Hematopoietic multipotent progenitor cell treated with erythropoietin and hydrocortisone succinate and interleukin-3 and kit ligand, for 8 days (in vitro differentiated cells): ENCODE results near the gene LRRC56.

Experiments used
- DNase-seq: peaks from one replicate; pipeline ENCODE4 v3.0.0-alpha.2; 2015

The LRRC56 gene, protein sequence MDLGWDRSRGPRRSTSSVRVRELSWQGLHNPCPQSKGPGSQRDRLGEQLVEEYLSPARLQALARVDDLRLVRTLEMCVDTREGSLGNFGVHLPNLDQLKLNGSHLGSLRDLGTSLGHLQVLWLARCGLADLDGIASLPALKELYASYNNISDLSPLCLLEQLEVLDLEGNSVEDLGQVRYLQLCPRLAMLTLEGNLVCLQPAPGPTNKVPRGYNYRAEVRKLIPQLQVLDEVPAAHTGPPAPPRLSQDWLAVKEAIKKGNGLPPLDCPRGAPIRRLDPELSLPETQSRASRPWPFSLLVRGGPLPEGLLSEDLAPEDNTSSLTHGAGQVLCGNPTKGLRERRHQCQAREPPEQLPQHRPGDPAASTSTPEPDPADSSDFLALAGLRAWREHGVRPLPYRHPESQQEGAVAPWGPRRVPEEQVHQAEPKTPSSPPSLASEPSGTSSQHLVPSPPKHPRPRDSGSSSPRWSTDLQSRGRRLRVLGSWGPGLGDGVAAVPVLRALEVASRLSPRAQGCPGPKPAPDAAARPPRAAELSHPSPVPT

DNA sequence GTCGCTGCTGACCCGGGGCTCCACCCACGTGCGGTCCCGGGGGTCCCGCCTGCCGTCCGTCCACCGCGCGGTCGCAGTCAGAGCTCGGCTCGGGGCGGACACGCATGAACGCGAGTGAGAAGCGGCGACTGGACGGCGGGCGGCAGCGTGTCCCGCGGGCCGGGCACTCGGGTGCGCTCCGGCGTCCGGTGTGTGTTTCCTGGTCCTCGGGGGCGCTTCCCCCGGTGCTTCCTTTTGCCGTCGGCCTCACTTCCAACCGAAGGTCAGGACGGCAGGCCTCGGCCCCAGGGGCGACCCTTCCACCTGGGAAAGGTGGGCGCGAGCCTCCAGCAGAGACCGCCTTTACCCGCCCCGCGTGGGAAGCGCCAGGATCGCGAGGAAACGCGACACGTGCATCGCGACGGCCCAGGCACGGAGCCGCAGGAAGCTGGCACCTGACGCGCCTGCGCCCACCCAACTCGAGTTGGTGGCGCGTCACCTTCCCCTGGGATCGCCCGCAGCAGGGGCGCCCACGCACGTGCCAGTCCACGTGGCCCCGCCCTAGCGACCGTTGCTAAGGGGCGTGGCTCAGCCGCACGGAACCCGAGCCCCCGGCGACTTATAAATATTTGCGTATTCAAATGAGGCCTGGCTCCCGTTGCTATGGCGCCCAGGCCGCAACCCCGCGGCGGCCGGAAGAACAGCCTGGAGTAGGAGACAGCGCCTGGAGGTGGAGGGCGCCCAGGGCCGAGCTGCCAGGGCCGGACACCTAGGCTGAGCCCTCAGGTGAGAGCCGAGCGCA lies at the start of gene LRRC56:
Gene LRRC56 (plus strand): TSS at position 687 of the 781 bp plus-strand sequence. CDS start 3,158 bp downstream, outside the sequence.
- peak; percentile 89 for DNase-seq

DNA sequence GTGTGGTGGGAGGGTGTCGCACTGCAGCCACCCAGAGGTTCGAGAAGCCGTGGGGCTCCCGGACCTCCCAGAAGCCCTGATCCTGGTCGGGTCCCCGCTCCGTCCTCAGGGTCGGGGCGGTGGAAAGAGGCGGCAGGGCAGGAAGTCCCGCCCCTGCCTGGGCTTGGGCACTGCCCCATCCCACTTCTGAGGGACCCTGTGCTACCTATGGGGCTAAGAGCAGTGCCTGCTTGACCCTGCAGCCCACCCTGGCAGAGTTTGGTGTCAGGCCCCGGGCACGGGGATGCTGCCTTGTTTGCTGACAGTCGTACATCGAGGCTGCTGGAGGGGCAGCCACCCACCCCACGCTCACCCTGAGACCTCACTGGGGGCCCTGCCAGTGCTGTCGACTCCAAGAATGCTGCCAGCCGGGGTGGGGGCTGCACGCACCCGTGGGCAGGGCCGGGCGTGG lies 49.7 kb upstream of the LRRC56 start:
- DNase-seq = no peak

DNA sequence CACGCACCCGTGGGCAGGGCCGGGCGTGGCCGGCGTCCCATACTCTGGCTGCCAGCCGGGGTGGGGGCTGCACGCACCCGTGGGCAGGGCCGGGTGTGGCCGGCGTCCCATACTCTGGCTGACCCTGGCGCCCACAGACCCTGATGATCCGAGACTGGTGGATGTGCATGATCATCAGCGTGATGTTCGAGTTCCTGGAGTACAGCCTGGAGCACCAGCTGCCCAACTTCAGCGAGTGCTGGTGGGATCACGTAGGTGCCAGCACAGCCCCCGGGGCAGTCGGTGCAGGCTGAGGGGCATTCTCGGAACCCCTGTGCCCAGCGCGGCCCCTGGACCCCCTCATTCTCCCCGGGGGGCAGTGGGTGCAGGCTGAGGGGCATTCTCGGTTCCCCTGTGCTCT lies 49.3 kb upstream of the LRRC56 start:
- no peak for DNase-seq

DNA sequence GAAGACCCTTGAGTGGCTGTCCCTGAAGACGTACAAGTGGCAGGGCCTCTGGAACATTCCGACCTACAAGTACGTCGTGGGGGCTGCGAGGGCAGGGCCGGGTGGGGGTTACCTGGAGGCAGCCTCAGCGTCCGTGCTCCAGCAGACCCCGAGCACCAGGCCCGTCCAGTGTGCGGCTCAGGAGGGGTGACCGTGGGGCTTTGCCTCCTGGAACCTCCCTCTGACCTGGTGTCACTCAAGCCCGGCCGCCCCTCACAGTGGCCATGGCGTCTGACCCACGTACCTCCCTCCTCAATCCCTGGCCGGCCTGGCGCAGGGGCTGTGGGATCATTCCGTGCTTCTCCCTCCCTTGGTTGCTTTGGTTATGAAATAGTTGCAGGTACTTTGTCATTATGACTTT lies 48.7 kb upstream of the LRRC56 start:
- DNase-seq = no peak

DNA sequence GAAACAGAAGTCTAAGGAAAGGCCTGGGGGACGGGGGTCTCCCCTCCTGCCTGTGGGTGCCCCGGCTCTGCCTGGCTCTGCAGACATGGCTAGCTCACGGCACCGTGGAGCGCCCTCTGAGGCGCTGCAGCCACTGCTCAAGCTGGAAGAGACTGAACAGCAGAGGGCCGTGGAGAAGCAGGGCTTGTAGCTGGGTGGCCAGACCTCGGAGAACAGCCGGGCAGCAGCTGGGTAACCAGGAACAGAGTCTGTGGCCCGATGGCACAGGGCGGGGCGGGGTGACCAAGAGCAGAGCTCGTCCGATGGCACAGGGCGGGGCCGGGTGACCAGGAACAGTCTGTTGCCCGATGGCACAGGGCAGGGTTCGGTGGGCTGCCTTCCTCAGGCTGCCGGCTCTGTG lies 48.3 kb upstream of the LRRC56 start:
- DNase-seq = no peak

DNA sequence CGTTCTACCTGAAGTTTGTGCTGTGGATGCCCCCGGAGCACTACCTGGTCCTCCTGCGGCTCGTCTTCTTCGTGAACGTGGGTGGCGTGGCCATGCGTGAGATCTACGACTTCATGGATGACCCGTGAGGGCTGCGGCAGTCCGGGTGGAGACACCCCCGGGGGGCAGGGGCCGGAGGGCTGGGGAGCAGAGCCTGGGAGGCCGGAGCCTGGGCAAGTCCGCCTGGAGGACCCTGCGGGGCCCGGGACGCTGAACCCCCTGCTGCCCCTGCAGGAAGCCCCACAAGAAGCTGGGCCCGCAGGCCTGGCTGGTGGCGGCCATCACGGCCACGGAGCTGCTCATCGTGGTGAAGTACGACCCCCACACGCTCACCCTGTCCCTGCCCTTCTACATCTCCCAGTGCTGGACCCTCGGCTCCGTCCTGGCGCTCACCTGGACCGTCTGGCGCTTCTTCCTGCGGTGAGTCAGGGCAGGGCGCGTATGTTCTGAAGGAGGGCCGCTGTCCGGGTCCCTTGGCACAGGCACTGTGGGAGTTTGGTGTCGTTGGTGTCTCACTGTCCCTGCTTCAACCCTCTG lies 47.6 kb upstream of the LRRC56 start:
- DNase-seq = no peak

DNA sequence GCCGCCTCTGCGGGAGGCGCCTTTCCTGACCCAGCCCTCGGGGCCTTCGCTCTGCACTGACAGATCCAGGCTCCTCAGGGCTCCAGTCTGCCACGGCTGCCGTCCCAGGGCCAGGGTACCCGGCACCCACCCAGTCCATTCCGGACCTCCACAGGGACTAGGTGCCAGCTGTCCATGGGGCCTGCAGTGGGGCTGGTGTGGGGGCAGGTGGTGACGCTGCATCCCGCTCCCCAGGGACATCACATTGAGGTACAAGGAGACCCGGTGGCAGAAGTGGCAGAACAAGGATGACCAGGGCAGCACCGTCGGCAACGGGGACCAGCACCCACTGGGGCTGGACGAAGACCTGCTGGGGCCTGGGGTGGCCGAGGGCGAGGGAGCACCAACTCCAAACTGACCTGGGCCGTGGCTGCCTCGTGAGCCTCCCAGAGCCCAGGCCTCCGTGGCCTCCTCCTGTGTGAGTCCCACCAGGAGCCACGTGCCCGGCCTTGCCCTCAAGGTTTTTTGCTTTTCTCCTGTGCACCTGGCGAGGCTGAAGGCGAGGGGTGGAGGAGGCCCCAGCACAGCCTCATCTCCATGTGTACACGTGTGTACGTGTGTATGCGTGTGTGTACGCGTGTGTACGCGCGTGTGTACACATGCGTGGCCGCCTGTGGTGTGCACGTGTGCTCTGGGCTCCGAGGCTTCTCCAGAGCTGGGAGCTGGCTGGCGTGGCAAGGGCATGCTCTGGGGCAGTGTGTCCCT lies 47.0 kb upstream of the LRRC56 start:
- no peak for DNase-seq

DNA sequence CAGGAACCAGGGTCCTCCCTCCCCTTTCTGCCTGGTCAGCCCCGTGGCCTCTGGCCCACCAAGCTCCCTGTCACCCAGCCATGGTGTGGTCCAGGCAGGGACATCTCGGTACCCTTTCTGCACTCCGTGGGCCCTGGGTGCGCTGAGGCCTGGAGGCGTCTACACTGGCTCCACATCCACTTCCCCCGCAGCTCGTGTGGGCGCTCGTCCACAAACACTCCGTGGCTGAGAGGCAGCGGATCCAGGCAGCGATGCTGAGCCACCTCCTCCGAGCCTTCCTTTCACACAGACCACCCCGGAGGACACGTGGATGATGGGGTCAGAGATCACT lies 46.4 kb upstream of the LRRC56 start:
- DNase-seq = no peak

DNA sequence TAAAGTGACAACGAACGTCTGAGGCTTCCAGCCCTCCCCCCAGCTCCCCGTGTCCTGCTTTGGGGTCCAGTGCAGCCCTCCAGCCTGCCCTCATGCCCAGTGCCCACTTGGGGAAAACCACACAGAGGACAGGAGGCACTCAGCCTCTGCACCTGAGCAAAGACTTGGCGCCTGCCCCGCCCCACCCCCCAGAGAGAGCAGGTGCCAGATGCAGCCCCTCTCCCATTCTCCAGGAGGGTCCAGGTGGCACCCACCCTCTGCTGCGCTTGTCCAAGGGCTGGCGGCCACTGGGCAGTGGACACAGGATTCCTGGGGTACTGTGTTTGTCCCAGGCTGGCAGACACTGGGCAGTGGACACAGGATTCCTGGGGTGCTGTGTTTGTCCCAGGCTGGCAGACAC lies 46.0 kb upstream of the LRRC56 start:
- DNase-seq = no peak

DNA sequence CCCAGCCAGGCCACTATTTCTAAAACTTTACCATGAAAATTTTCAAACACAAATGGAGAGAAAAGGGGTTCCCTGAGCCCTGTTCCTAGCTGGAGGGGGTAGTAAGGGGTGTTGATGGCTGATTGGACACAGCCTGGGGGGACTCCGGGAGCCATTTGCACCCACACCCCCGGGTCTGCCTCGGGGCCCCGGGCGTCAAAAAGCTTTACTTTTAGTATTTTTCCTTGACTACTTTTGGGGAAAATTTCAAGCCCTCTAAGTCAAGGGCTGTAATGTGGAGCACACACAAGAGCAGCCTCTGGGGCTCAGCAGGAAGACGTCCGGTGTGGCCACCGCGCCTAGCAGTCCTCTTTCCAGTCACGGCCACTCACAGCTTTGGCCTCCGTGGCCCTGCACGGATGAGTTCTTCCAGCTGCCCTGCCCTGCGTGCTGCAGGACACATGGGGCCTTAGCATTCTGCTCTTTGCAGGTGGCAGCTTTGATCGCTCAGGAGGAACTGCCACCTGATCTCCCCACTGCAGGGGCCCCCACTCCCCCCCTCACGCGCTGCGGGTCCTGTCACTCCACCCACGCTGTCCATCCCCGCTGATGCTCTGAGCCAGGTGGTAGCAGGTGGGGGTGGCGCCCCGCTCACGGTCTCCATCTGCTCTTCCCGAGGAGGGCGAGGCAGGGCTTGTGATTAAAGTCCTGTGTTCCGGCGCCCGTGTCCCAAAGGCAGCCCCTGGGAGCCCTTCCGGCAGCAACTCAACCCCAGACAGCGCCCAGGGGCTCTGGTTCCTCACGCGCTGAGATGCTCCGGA lies 44.7 kb upstream of the LRRC56 start:
- DNase-seq = no peak

DNA sequence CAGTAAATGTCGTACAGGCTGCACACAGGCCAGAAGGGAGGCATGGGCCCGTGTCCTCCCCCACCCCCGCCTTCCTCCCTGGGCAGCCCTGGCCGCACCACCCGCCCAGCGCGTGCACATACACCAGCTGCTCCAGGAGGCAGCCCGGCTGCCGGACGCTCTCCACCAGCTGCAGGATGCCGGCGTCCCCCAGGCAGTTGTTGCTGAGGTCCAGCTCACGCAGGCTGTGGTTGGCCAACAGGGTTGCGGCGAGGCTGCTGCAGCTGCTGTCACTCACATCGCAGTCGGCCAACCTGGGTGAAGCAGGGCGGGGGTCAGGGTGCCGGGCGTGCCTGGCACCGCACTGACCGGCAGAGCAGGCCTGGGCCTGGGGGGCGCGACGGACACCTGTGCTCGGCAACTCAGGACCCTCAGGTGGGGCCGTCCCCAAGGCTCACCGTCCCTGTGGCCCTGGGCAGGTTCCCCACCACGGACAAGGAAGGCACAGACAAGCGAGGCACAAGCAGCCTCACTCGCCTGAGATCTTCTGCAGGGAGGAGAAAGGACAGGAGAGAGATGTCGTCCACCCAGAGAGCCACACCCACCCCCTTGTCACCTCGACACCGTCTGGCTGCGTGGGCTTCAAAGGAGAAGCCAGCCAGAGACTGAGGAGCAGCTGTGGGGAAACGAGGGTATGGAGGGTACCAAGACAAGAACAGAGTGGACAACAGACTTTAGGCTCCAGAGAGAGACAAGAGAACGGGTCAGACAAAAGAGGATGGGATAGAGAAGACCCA lies 42.4 kb upstream of the LRRC56 start:
- no peak for DNase-seq

DNA sequence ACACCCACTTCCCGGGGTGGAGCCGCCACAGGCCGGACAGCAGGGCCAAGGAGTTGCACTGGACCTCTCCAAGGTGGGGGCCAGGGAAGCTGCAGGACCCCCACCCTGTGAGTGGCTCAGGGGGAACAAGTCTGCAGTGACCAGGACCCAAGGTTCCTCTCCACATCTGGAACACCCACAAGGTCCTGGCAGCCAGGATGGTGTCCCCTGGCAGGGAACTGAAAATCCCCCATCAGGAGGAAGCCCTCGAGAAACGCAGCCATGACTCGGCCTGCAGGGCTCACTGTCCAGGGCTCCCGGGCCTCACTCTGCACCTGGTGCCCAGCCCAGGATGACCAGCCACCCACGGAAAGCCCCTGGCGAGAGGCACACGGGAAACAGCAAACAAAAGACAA lies 41.8 kb upstream of the LRRC56 start:
- DNase-seq = no peak

DNA sequence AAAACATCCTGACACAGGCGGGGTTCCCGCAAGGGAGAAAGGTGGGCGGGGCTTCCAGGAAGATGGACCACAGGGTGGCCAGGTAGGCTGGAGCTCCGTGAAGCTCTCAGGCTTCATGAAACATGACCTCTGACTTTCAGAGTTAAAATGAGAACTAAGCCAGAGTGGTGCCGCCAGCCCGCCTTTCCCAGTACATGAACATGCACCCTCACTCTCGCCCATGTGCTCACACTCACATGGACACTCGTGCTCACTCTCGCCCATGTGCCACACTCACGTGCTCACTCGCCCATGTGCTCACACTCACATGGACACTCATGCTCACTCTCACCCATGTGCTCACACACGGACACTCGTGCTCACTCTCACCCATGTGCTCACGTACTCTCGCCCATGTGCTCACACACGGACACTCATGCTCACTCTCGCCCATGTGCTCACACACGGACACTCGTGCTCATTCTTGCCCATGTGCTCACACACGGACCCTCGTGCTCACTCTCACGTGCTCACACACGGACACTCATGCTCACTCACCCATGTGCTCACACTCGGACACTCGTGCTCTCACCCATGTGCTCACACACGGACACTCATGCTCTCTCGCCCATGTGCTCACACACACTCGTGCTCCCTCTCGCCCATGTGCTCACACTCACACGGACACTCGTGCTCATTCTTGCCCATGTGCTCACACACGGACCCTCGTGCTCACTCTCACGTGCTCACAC lies 40.3 kb upstream of the LRRC56 start:
- DNase-seq = no peak

DNA sequence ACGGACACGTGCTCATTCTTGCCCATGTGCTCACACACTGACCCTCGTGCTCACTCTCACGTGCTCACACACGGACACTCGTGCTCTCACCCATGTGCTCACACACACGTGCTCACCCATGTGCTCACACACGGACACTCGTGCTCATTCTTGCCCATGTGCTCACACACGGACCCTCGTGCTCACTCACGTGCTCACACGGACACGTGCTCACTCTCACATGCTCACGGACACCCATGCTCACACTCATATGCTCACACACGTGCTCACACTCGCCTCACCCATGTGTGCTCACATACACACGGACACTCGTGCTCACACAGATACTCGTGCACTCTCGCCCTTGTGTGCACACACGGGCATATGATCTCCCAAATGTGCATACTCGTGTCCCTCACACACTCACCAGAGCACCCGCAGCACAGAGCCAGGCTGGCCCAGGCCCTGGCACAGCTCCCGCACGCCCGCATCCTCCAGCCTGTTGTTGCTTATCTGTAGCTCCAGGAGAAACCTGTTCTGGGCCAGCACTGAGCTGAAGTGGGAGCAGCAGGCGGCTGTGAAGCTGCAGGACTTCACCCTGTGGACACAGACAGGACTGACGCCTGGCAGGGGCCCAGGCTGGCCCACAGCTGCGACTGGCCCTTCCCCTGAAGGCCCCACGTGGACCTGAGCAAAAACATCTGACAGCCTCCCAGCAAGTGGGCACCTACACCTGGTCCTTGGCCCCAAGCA lies 39.6 kb upstream of the LRRC56 start:
- peak; percentile 54 for DNase-seq

DNA sequence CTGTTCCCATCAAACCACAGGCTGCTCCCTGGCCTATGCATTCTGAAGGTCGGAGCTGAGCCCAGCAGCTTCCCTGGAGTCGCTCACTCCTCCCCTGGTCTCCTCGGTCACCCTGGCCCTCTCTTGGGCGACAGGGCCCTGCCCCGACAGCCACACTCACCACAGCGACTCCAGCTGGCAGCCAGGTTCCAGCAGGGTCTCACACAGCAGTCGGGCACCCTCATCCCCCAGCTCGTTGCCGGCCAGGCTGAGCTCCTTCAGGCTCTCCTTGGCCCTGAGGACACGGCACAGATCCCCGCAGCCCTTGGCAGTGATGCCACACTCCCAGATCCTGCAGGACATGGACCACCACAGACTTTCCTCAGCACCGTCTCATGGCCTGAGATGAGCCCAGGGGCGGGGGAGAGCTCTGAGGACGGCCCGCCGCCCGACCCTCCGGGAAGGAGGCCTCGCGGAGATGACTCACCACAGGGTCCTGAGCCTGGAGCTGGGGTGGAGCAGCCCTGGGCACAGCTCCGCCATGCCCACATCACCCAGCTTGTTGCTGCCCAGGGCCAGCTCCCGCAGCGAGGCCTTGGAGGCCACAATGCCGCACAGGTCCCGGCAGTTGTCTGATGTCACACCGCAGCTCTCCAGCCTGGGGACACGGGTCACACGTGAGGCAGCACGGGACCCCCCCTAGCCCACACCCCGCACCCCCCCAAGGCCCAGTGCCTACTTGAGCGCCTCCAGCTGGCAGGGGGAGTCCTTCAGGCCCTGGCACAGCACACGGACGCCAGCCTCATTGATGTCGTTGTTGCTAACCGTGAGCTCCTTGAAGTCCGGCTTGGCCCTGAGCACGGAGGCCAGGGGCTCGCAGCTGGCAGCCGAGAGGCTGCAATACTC lies 38.8 kb upstream of the LRRC56 start:
- no peak for DNase-seq

DNA sequence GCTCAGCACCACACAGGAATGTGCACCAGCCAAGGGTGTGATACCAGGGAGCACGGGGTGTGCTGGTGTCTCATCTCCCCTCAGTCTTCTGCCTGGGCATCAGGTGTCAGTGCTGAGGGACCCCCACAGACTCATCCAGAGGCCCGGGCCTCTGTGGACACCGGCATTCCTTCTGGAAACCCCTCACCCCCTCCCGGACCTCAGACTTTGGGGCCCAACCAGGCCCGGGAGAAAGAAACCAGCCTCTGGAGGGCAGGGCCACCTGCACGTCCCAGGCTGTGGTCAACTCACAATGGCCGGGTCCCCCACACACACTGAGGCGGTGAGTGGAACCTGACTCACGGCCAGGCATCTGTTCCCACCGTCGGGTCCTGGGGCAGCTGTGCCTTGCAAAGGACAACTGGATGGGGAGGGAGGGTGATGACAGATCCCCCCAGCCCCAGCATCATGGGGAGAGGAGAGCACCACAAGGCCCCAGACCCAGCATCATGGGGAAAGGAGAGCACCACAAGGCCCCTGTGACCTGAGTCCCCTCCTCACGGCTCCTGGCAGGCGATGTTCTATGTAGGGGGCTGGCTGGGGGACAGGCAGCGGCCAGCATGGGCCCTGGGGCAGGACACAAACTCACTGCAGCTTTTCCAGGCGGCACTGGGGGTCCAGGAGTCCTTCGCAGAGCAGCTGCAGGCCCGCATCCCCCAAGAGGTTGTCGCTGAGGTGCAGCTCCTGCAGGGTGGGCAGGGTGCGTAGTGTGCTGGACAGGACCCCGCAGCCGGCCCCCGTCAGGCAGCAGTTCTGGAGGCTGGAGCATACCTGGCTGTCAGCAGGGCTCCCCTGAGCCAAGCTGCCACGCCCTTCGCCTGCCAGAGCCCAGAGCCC lies 37.9 kb upstream of the LRRC56 start:
- DNase-seq = no peak

DNA sequence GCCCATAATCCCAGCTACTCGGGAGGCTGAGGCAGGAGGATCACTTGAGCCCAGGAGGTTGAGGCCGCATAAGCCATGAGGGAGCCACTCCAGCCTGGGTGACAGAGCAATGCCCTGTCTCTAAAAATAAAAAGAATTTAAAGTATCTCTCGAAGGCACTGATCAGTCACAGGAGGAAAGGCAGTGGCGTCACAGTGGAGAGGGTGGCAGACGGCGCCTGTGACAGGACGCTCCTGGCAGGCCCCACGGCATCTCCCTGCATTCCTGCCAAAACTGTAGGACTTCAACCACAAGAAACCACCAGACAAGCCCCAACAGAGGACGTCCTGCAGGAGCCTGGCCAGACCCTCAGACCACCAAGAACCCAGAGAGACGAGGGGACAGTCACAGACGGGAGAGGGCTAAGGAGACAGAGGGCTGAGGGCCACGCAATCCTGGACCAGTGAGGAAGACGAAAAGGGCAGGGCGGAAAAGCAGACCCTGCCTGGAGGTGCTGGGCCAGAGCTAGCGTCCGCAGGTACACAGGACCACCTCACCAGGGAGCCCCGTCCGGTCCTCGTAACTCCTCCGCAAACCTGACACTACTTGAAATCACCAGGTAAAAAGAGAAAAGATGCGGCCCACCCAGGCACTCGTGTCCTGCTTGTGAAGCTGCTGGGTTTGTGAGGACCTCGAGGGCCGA lies 36.2 kb upstream of the LRRC56 start:
- DNase-seq = no peak
